Muscle of arm (tissue), 12 donors: Measurements from ENCODE around the gene APP. TPM values are rescaled to one million over a fixed set of nuclear protein-coding genes. Genes with fewer than 3 reads are reported as not detected.

Experiments used
- DNase-seq: peaks from one replicate; pipeline ENCODE4 v3.0.0-alpha.2; 2013
- polyA plus RNA-seq, 12 donors: library from polyadenylated mRNA; unstranded; fragments of 120-200 nt; gene quantifications; one replicate each; pipeline ENCODE4 v1.2.1, GENCODE V29; 2013; ENCODE audit not compliant: insufficient read length in 12 of 12

APP gene
- polyA plus RNA-seq, 12 donors, result 231 to 471 (median 275) TPM; not detected in 1

- DNase-seq, result no peak
These were observed 334.2 kb downstream of the APP start for GRCh38 chr21:25836396-25836795.

- no peak for DNase-seq
These were observed 336.2 kb downstream of the APP start for GRCh38 chr21:25834381-25834780.

- no peak for DNase-seq
These were observed 339.1 kb downstream of the APP start for GRCh38 chr21:25831300-25831960.
